ENCODE results near the gene MN1.
A peak's percentile ranks its signal among the peaks of the same experiment; 100 is the strongest.

MN1 gene

GRCh38 chr22:27772984-27773498 lies 28.5 kb downstream of the MN1 start:
- intact Hi-C loops (cut with DNase I; ENCODE audit: low total_unique reads), result no loop called here

GRCh38 chr22:27772081-27772983 lies 29.2 kb downstream of the MN1 start:
- no peak overlapping the region for H3K4me3 ChIP-seq
- no peaks in the 10 kb centered on the region for H3K36me3 ChIP-seq
- intact Hi-C loops (cut with DNase I; ENCODE audit: low total_unique reads), result no loop called here
- peak overlapping the region; percentile 9 to 94 for H3K27ac ChIP-seq
- no peak for TF ChIP-seq CTCF (IDR thresholded peaks at IDR 0.05)
- H3K4me1 ChIP-seq, result peaks cover 0 to 90% (median 29%) of the 10 kb centered on the region in 4 donors
- no peaks in the 10 kb centered on the region for H3K9me3 ChIP-seq
- H3K27me3 ChIP-seq, result no peaks in the 10 kb centered on the region
- DNase-seq, result no peak

More at GRCh38 chr22:27772984-27773498, 28.5 kb downstream of the MN1 start:
- TF ChIP-seq CTCF (IDR thresholded peaks at IDR 0.05), result no peak
- DNase-seq, result no peak
- Histone ChIP-seq H3K27me3 (no peaks in the 10 kb centered on the region), H3K4me3 (no peak overlapping the region), H3K4me1 (peaks cover 0 to 90% (median 31%) of the 10 kb centered on the region in 4 donors), H3K36me3 (no peaks in the 10 kb centered on the region), H3K9me3 (no peaks in the 10 kb centered on the region), H3K27ac (peak overlapping the region; percentile 9 to 94)

GRCh38 chr22:27771637-27772036 lies 29.9 kb downstream of the MN1 start:
- peak overlapping the region in 1 of 2 donors; percentile 94 for H3K27ac ChIP-seq

GRCh38 chr22:27769012-27769411 lies 32.5 kb downstream of the MN1 start:
- intact Hi-C loops (cut with DNase I; ENCODE audit: low total_unique reads), result no loop called here
- DNase-seq, result no peak
- no peak for TF ChIP-seq CTCF (IDR thresholded peaks at IDR 0.05)

More at GRCh38 chr22:27771637-27772036, 29.9 kb downstream of the MN1 start:
- no peak overlapping the region for H3K4me3 ChIP-seq
- intact Hi-C loops (cut with DNase I; ENCODE audit: low total_unique reads), result no loop called here
- H3K27me3 ChIP-seq, result no peaks in the 10 kb centered on the region
- no peaks in the 10 kb centered on the region for H3K9me3 ChIP-seq
- TF ChIP-seq CTCF (IDR thresholded peaks at IDR 0.05), result no peak
- peaks cover 0 to 88% (median 27%) of the 10 kb centered on the region in 4 donors for H3K4me1 ChIP-seq
- H3K36me3 ChIP-seq, result no peaks in the 10 kb centered on the region
- DNase-seq, result no peak

GRCh38 chr22:27768027-27768653 lies 33.4 kb downstream of the MN1 start:
- TF ChIP-seq CTCF (IDR thresholded peaks at IDR 0.05), result no peak
- intact Hi-C loops (cut with DNase I; ENCODE audit: low total_unique reads), result no loop called here
- peak overlapping the region in 1 of 2 donors; percentile 37 for H3K27ac ChIP-seq
- peaks cover 0 to 9% (median 7%) of the 10 kb centered on the region in 3 donors for H3K36me3 ChIP-seq
- no peaks in the 10 kb centered on the region for H3K27me3 ChIP-seq
- no peak for DNase-seq
- peaks cover 0 to 64% (median 11%) of the 10 kb centered on the region in 4 donors for H3K4me1 ChIP-seq
- H3K4me3 ChIP-seq, result no peak overlapping the region
- no peaks in the 10 kb centered on the region for H3K9me3 ChIP-seq

More at GRCh38 chr22:27769012-27769411, 32.5 kb downstream of the MN1 start:
- no peak overlapping the region for H3K4me3 ChIP-seq
- H3K4me1 ChIP-seq, result peaks cover 0 to 64% (median 11%) of the 10 kb centered on the region in 4 donors
- H3K36me3 ChIP-seq, result peaks cover 0 to 9% (median 7%) of the 10 kb centered on the region in 3 donors
- no peaks in the 10 kb centered on the region for H3K27me3 ChIP-seq
- peak overlapping the region in 1 of 2 donors; percentile 37 for H3K27ac ChIP-seq
- no peaks in the 10 kb centered on the region for H3K9me3 ChIP-seq
